SU-DHL-6 (cell line): ENCODE data around the gene PRF1.

Source experiments
- CTCF ChIP-seq: fragments of 200-600 bp; sonication (generic); IDR thresholded peaks from one replicate; pipeline ENCODE4 v1.5.1; 2017; ENCODE audit warnings: antibody characterized with exemption, mild to moderate bottlenecking, low read length, moderate library complexity; ENCODE audit not compliant: insufficient read depth, poor library complexity, severe bottlenecking
- EZH2phosphoT487 ChIP-seq: fragments of 200-600 bp; sonication (generic), shearing (Covaris generic); conservative IDR thresholded peaks from 2 replicates; pipeline ENCODE4 v1.6.1; 2018; ENCODE audit warnings: mild to moderate bottlenecking, antibody characterized with exemption, low read length, moderate library complexity, mixed read lengths

- TF ChIP-seq CTCF (no peak), EZH2phosphoT487 (no peak)
Observed at GRCh38 chr10:70592746-70593512, 9.6 kb downstream of the PRF1 start.
